Uterus (tissue), 4 donors: Measurements from ENCODE around the gene MEP1A. TPM values are rescaled to one million over a fixed set of nuclear protein-coding genes. Genes with fewer than 3 reads are reported as not detected.
"Not testable (repeated sequence)": the region's sequence is repeated elsewhere in the genome, so short reads cannot be mapped to it uniquely, and the experiment has no call there.

Experiments used
- DNase-seq, 2 donors: peaks; one replicate each; pipeline ENCODE4 v3.0.0-alpha.2; 2019 to 2020
- H3K27ac ChIP-seq, 2 donors: fragments of 200-600 bp; sonication (generic); 1 replicate in 1 of 2; 2 replicates in 1 of 2; pipeline ENCODE4 v1.5.1; 2016 to 2018
- H3K27me3 ChIP-seq, 2 donors: fragments of 200-600 bp; sonication (generic); one replicate each; pipeline ENCODE4 v1.5.1; 2018 to 2019; ENCODE audit warnings: control low read depth in 1 of 2
- H3K36me3 ChIP-seq, 2 donors: fragments of 200-600 bp; sonication (generic); one replicate each; pipeline ENCODE4 v1.5.1; 2019; ENCODE audit warnings: control low read depth in 1 of 2
- H3K4me1 ChIP-seq, 2 donors: fragments of 200-600 bp; sonication (generic); one replicate each; pipeline ENCODE4 v1.5.1; 2018 to 2019; ENCODE audit warnings: control low read depth in 1 of 2
- H3K4me3 ChIP-seq, 2 donors: fragments of 200-600 bp; sonication (generic); 1 replicate in 1 of 2; 2 replicates in 1 of 2; pipeline ENCODE4 v1.5.1; 2018 to 2019; ENCODE audit warnings: mild to moderate bottlenecking in 1 of 2
- H3K9me3 ChIP-seq, 2 donors: fragments of 200-600 bp; sonication (generic); one replicate each; pipeline ENCODE4 v1.5.1; 2019; ENCODE audit warnings: control low read depth in 1 of 2
- CTCF ChIP-seq, 4 experiments: fragments of 200-600 bp in 2 of 4; fragments of 450-650 bp in 2 of 4; sonication (generic) in 2 of 4; IDR thresholded peaks; one replicate each; pipeline ENCODE4 v1.5.1; 2016 to 2019; ENCODE audit warnings: antibody characterized with exemption in 4 of 4, mild to moderate bottlenecking in 2 of 4, moderate library complexity in 1 of 4
- POLR2A ChIP-seq, 2 donors: fragments of 450-650 bp; IDR thresholded peaks; one replicate each; pipeline ENCODE4 v1.6.1; 2016; ENCODE audit warnings: antibody characterized with exemption in 2 of 2, mild to moderate bottlenecking in 1 of 2, moderate library complexity in 1 of 2
- intact Hi-C: fragments of 100-400 bp; cut with DNase I; formaldehyde crosslinking; loops from one replicate; pipeline ENCODE4 v1.15.1; 2023; ENCODE audit warnings: low total_unique reads
- total RNA-seq, 4 donors: library from RNA; depleted of rRNA in 3 of 4; stranded (reverse); fragments of >200 nt in 3 of 4; gene quantifications; one replicate each; pipeline versions ENCODE4 v1.1.0 to v1.2.4, GENCODE V29; 2014 to 2023
- donor health status: DM: yes; HTN: yes; CAD: no.

MEP1A gene
- total RNA-seq, 4 donors from 2014 or later: under 0.01 TPM; not detected in 3

- no peak overlapping the region for H3K4me3 ChIP-seq
- H3K4me1 ChIP-seq: no peaks in the 10 kb centered on the region
- no peaks in the 10 kb centered on the region for H3K9me3 ChIP-seq
- TF ChIP-seq CTCF (IDR thresholded peaks at IDR 0.05): no peak
- no peak for TF ChIP-seq POLR2A (IDR thresholded peaks at IDR 0.05)
- no peak overlapping the region for H3K27ac ChIP-seq
- intact Hi-C loops: no loop called here
- no peaks in the 10 kb centered on the region for H3K36me3 ChIP-seq
- no peak for DNase-seq
- no peaks in the 10 kb centered on the region for H3K27me3 ChIP-seq
These were observed 39.6 kb downstream of the MEP1A start for GRCh38 chr6:46832816-46833215.

- H3K4me1 ChIP-seq, H3K27me3 ChIP-seq, H3K27ac ChIP-seq, H3K9me3 ChIP-seq, H3K4me3 ChIP-seq, DNase-seq, H3K36me3 ChIP-seq, intact Hi-C loops: not testable (repeated sequence)
These were observed 41.2 kb downstream of the MEP1A start for GRCh38 chr6:46834257-46834916.

GRCh38 chr6:46834991-46835390, 41.8 kb downstream of the MEP1A start:
- H3K27me3 ChIP-seq, intact Hi-C loops, DNase-seq, H3K4me1 ChIP-seq, H3K36me3 ChIP-seq, H3K27ac ChIP-seq, H3K4me3 ChIP-seq, H3K9me3 ChIP-seq: not testable (repeated sequence)

- intact Hi-C loops: no loop called here
- no peaks in the 10 kb centered on the region for H3K9me3 ChIP-seq
- H3K36me3 ChIP-seq: no peaks in the 10 kb centered on the region
- H3K27ac ChIP-seq: no peak overlapping the region
- no peak overlapping the region for H3K4me3 ChIP-seq
- H3K27me3 ChIP-seq: no peaks in the 10 kb centered on the region
- no peaks in the 10 kb centered on the region for H3K4me1 ChIP-seq
- no peak for DNase-seq
- TF ChIP-seq POLR2A (IDR thresholded peaks at IDR 0.05) (no peak), CTCF (IDR thresholded peaks at IDR 0.05) (no peak)
These were observed 44.8 kb downstream of the MEP1A start for GRCh38 chr6:46838033-46838432.

- DNase-seq, H3K27ac ChIP-seq, H3K9me3 ChIP-seq, H3K27me3 ChIP-seq, H3K4me3 ChIP-seq, H3K36me3 ChIP-seq, H3K4me1 ChIP-seq: not testable (repeated sequence)
- intact Hi-C loops: loop anchor here (10.0 kb wide), 1 partner anchor 152 kb away; no protein-coding TSS in a partner anchor
These were observed 49.2 kb downstream of the MEP1A start for GRCh38 chr6:46842252-46842846.

- H3K4me3 ChIP-seq: no peak overlapping the region
- no peaks in the 10 kb centered on the region for H3K36me3 ChIP-seq
- no peak for DNase-seq
- H3K4me1 ChIP-seq: no peaks in the 10 kb centered on the region
- H3K9me3 ChIP-seq: no peaks in the 10 kb centered on the region
- no peaks in the 10 kb centered on the region for H3K27me3 ChIP-seq
- no peak for TF ChIP-seq CTCF (IDR thresholded peaks at IDR 0.05)
- TF ChIP-seq POLR2A (IDR thresholded peaks at IDR 0.05): no peak
- intact Hi-C loops: loop anchor here (10.0 kb wide), 1 partner anchor 150 kb away; no protein-coding TSS in a partner anchor
- no peak overlapping the region for H3K27ac ChIP-seq
These were observed 51.9 kb downstream of the MEP1A start for GRCh38 chr6:46845126-46845525.
